Lower leg skin (tissue), 4 donors: ENCODE data around the gene NR6A1. TPM values are rescaled to one million over a fixed set of nuclear protein-coding genes. Genes with fewer than 3 reads are reported as not detected.

ENCODE experiments used
- DNase-seq, 2 donors: peaks; one replicate each; pipeline ENCODE4 v3.0.0-alpha.2; 2019; ENCODE audit warnings: low spot score in 2 of 2
- H3K4me3 ChIP-seq: fragments of 200-600 bp; sonication (generic); 2 replicates; pipeline ENCODE4 v1.5.1; 2017; ENCODE audit warnings: mild to moderate bottlenecking, low read depth; ENCODE audit not compliant: poor library complexity, severe bottlenecking
- CTCF ChIP-seq, 3 donors: fragments of 450-650 bp; IDR thresholded peaks; one replicate each; pipeline ENCODE4 v1.5.1; 2016; ENCODE audit warnings: antibody characterized with exemption in 3 of 3, mild to moderate bottlenecking in 3 of 3, moderate library complexity in 2 of 3
- POLR2A ChIP-seq, 2 donors: fragments of 450-650 bp; IDR thresholded peaks; one replicate each; pipeline ENCODE4 v1.6.1; 2016 to 2017; ENCODE audit warnings: antibody characterized with exemption in 2 of 2, mild to moderate bottlenecking in 1 of 2, moderate library complexity in 1 of 2
- WGBS, 2 donors: methylation state at CpG; one replicate each; pipeline ENCODE4 v1.1.5; 2018; 5-methylcytosine and 5-hydroxymethylcytosine counted together
- intact Hi-C: fragments of 100-400 bp; cut with DNase I; formaldehyde crosslinking; loops from one replicate; pipeline ENCODE4 v1.15.0; 2023; ENCODE audit warnings: low total_unique reads
- total RNA-seq, 4 donors: library from RNA; depleted of rRNA; stranded (reverse); fragments of >200 nt; gene quantifications; one replicate each; pipeline ENCODE4 v1.1.0, GENCODE V29; 2016

NR6A1 gene
- total RNA-seq, 4 donors from 2014 or later: 3.0 to 4.9 (median 3.8) TPM

DNA sequence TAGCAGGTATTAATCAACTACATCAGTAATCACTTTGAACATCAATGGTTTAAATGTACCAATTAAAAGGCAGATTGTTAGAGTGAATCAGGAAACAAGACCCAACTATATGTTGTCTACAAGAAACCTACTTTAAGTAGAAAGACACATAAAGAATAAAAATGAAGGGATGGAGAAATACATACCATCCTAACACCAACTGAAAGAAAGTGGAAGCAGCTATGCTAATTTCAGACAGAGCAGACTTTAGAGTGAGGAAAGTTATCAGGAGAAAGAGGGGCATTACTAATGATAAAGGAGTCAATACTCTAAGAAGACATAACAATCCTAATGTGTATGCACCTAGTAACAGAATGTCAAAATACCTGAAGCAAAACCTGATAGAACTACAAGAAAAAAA is 125.8 kb downstream of the NR6A1 start:
- H3K4me3 ChIP-seq: no peak overlapping the region
- no peak for DNase-seq
- intact Hi-C loops: no loop called here
- no peak for TF ChIP-seq CTCF (IDR thresholded peaks at IDR 0.05)
- TF ChIP-seq POLR2A (IDR thresholded peaks at IDR 0.05): no peak

GRCh38 chr9:124639637-124640036 is 131.5 kb downstream of the NR6A1 start:
- TF ChIP-seq CTCF (IDR thresholded peaks at IDR 0.05) (no peak), POLR2A (IDR thresholded peaks at IDR 0.05) (no peak)
- DNase-seq: no peak
- intact Hi-C loops: loop anchor here (10.0 kb wide), 1 partner anchor 65 kb away; no protein-coding TSS in a partner anchor
- no peak overlapping the region for H3K4me3 ChIP-seq

DNA sequence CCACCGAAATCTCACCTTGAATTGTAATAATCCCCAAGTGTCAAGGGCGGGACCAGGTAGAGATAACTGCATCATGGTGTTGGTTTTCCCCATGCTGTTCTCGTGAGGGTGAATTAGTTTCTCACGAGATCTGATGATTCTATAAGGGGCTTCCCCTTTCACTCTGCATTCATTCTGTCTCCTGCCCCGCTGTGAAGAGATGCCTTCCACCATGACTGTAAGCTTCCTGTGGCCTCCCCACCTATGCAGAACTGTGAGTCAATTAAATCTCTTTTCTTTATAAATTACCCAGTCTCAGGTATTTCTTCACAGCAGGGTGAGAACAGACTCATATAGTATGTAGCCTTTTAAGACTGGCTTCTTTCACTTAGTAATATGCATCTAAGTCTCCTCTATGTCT is 135.8 kb downstream of the NR6A1 start:
- no peak overlapping the region for H3K4me3 ChIP-seq
- intact Hi-C loops: loop anchor here (10.0 kb wide), 1 partner anchor 60 kb away; no protein-coding TSS in a partner anchor
- DNase-seq: no peak
- TF ChIP-seq CTCF (IDR thresholded peaks at IDR 0.05): no peak
- no peak for TF ChIP-seq POLR2A (IDR thresholded peaks at IDR 0.05)
- WGBS, 2 donors: 95 to 98% methylated on average over 5 of the region's 5 CpGs

GRCh38 chr9:124632077-124632621 is 139.0 kb downstream of the NR6A1 start:
- no peak for TF ChIP-seq CTCF (IDR thresholded peaks at IDR 0.05)
- TF ChIP-seq POLR2A (IDR thresholded peaks at IDR 0.05): no peak
- intact Hi-C loops: loop anchor here (10.0 kb wide), 1 partner anchor 57 kb away; no protein-coding TSS in a partner anchor
- WGBS, 2 donors: 13 to 16% methylated on average over 5 of the region's 5 CpGs
- no peak for DNase-seq
- no peak overlapping the region for H3K4me3 ChIP-seq

DNA sequence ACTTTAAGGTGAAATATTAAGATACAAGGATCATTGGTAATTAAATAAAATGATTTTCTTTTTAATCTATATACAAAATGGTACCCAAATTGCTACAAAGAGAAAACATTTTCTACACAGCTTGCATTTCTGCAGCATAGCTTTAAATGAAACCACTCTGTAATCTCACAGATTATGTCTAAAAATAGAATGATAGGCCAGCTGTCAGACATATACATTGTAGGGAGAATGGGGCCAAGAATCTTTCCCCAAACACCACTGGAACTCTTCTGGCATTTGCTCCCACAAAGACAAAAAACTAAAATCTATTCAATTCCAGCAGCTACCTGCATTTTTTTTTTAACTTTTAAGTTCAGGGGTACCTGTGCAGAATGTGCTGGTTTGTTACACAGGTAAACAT is 139.8 kb downstream of the NR6A1 start:
- intact Hi-C loops: loop anchor here (10.0 kb wide), 1 partner anchor 57 kb away; no protein-coding TSS in a partner anchor
- DNase-seq: no peak
- TF ChIP-seq POLR2A (IDR thresholded peaks at IDR 0.05) (no peak), CTCF (IDR thresholded peaks at IDR 0.05) (no peak)
- no peak overlapping the region for H3K4me3 ChIP-seq

DNA sequence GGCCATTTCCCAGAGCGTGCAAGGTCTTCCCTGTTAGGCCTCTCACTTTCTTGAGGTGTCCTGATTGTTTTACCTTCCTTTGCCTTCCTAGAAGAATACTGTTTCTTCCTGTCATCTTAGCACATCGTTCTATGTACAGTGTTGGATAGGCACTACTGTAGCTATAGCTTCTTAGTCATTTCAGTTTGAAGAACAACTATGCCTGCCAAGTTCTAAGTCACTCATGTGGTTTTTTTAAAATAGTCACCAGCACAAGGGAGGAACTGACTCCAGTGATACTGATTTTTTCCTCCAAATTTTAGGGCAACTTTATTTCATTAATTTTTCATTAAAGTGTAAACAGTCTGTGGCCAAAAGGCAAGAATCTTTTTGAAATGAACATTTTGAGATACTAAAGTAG is 141.5 kb downstream of the NR6A1 start:
- 51 to 56% methylated on average over 2 of the region's 2 CpGs for WGBS, 2 donors
- H3K4me3 ChIP-seq: no peak overlapping the region
- no peak for TF ChIP-seq CTCF (IDR thresholded peaks at IDR 0.05)
- no peak for TF ChIP-seq POLR2A (IDR thresholded peaks at IDR 0.05)
- intact Hi-C loops: no loop called here
- DNase-seq: no peak
